Endothelial cell of umbilical vein (primary cell): ENCODE measurements around the gene MRPL53.

Experiments used
- CTCF ChIP-seq, 2 donors: IDR thresholded peaks; 1 replicate in 1 of 2; 2 replicates in 1 of 2; pipeline ENCODE4 v1.5.1; 2011; ENCODE audit warnings: low read length in 2 of 2, mild to moderate bottlenecking in 2 of 2, moderate library complexity in 2 of 2, control low read depth in 1 of 2, inconsistent platforms in 1 of 2, low read depth in 1 of 2; ENCODE audit not compliant: insufficient read depth in 1 of 2; ENCODE audit errors: extremely low read depth in 1 of 2
- EZH2 ChIP-seq: IDR thresholded peaks from 2 replicates; pipeline ENCODE4 v1.6.1; 2012; ENCODE audit warnings: borderline replicate concordance, low read depth, mild to moderate bottlenecking, moderate library complexity, low read length, inconsistent platforms; ENCODE audit not compliant: severe bottlenecking
- FOS ChIP-seq: IDR thresholded peaks from 2 replicates; pipeline ENCODE4 v1.6.1; 2011; ENCODE audit warnings: mild to moderate bottlenecking, low read length, moderate library complexity, borderline replicate concordance; ENCODE audit not compliant: insufficient read depth
- GATA2 ChIP-seq: IDR thresholded peaks from 2 replicates; pipeline ENCODE4 v1.7.0; 2011; ENCODE audit warnings: low read depth, mild to moderate bottlenecking, moderate library complexity, mixed read lengths, low read length; ENCODE audit not compliant: insufficient read length, insufficient read depth
- JUN ChIP-seq: IDR thresholded peaks from 2 replicates; pipeline ENCODE4 v1.6.1; 2011; ENCODE audit warnings: borderline replicate concordance, low read depth; ENCODE audit not compliant: insufficient read length, insufficient read depth
- MYC ChIP-seq: IDR thresholded peaks from one replicate; pipeline ENCODE4 v1.6.1; 2011; ENCODE audit warnings: mild to moderate bottlenecking, low read depth, low read length
- POLR2A ChIP-seq: IDR thresholded peaks from 2 replicates; pipeline ENCODE4 v1.6.1; 2012; ENCODE audit warnings: low read depth, mild to moderate bottlenecking, control low read depth, low read length
- POLR2AphosphoS5 ChIP-seq: IDR thresholded peaks from 2 replicates; pipeline ENCODE4 v1.6.1; 2012; ENCODE audit warnings: low read depth, mild to moderate bottlenecking, control low read depth, low read length, moderate library complexity; ENCODE audit not compliant: insufficient read depth
- TF ChIP-seq, protein P1 (sequence below): IDR thresholded peaks from 2 replicates; pipeline ENCODE4 v1.6.1; 2011; ENCODE audit not compliant: insufficient read depth, insufficient read length

GRCh38 chr2:74457549-74458131 lies 14.8 kb downstream of the MRPL53 start:
- TF ChIP-seq CTCF (IDR thresholded peaks at IDR 0.05; ENCODE audit: extremely low read depth in 1 of 2, insufficient read depth in 1 of 2, low read depth in 1 of 2, low read length in 2 of 2), result no peak
- TF ChIP-seq EZH2, result no peak
- TF ChIP-seq POLR2A, result no peak
- TF ChIP-seq POLR2AphosphoS5, result no peak
- TF ChIP-seq, protein P1, sequence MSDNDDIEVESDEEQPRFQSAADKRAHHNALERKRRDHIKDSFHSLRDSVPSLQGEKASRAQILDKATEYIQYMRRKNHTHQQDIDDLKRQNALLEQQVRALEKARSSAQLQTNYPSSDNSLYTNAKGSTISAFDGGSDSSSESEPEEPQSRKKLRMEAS, result no peak
- TF ChIP-seq MYC, result no peak
- no peak for TF ChIP-seq FOS
- TF ChIP-seq JUN, result no peak
- no peak for TF ChIP-seq GATA2
